ENCODE measurements around the gene SPOCK3. TPM values are rescaled to one million over a fixed set of nuclear protein-coding genes. Genes with fewer than 3 reads are reported as not detected.

The SPOCK3 gene
- total RNA-seq, 1 experiment from 2014 or later: 1.4 TPM

- ChIA-PET CTCF (no interaction called here), POLR2A (no interaction called here)
- no TSS peak for BruUV-seq (replicated peaks)
- no peaks in the 10 kb centered on the region for H3K9me3 ChIP-seq (ENCODE audit: control insufficient read depth, insufficient read depth, low read depth, low read length)
- no peaks in the 10 kb centered on the region for H3K27me3 ChIP-seq (ENCODE audit: control insufficient read depth, insufficient read depth, low read length)
- in situ Hi-C loops (cut with HindIII; ENCODE audit: low pct_unique_long_range_greater_than_20kb, low sequenced_read_pairs) (no loop called here), intact Hi-C loops (cut with micrococcal nuclease; ENCODE audit: unreplicated experiment) (no loop called here)
- H3K36me3 ChIP-seq (ENCODE audit: control insufficient read depth, insufficient read depth, low read length): no peaks in the 10 kb centered on the region
- H3K4me1 ChIP-seq (ENCODE audit: control insufficient read depth, insufficient read depth, low read length): no peaks in the 10 kb centered on the region
- TF ChIP-seq POLR2AphosphoS5 (IDR thresholded peaks at IDR 0.05; ENCODE audit: low read depth, low read length) (no peak), SIN3A (IDR thresholded peaks at IDR 0.05; ENCODE audit: borderline replicate concordance, insufficient read depth, low read depth, low read length) (no peak), CTCF (IDR thresholded peaks at IDR 0.05) (no peak), REST (IDR thresholded peaks at IDR 0.05; ENCODE audit: insufficient read depth in 1 of 2, low read depth in 2 of 2, low read length in 1 of 2) (no peak), TCF7L2 (IDR thresholded peaks at IDR 0.05; ENCODE audit: low read depth, low read length) (no peak)
- DNase-seq (ENCODE audit: low read depth, low spot score) (no peak), ATAC-seq (no peak)
- H3K4me3 ChIP-seq (ENCODE audit: low read depth in 2 of 2, low read length in 2 of 2): no peak overlapping the region
- H3K27ac ChIP-seq (ENCODE audit: low read length): no peak overlapping the region
Measured at GRCh38 chr4:167248271-167248670, 14.0 kb upstream of the SPOCK3 start.

GRCh38 chr4:167239627-167240026 lies 5.3 kb upstream of the SPOCK3 start:
- H3K27me3 ChIP-seq (ENCODE audit: control insufficient read depth, insufficient read depth, low read length): peaks cover 6% of the 10 kb centered on the region; the same call in 1 of the 2 replicates
- H3K4me3 ChIP-seq (ENCODE audit: low read depth in 2 of 2, low read length in 2 of 2): no peak overlapping the region
- H3K9me3 ChIP-seq (ENCODE audit: control insufficient read depth, insufficient read depth, low read depth, low read length): no peaks in the 10 kb centered on the region
- H3K36me3 ChIP-seq (ENCODE audit: control insufficient read depth, insufficient read depth, low read length): no peaks in the 10 kb centered on the region
- no TSS peak for BruUV-seq (replicated peaks)
- ChIA-PET POLR2A (no interaction called here), CTCF (no interaction called here)
- in situ Hi-C loops (cut with HindIII; ENCODE audit: low pct_unique_long_range_greater_than_20kb, low sequenced_read_pairs) (no loop called here), intact Hi-C loops (cut with micrococcal nuclease; ENCODE audit: unreplicated experiment) (no loop called here)
- H3K4me1 ChIP-seq (ENCODE audit: control insufficient read depth, insufficient read depth, low read length): no peaks in the 10 kb centered on the region
- no peak for DNase-seq (ENCODE audit: low read depth, low spot score)
- no peak for TF ChIP-seq SIN3A (IDR thresholded peaks at IDR 0.05; ENCODE audit: borderline replicate concordance, insufficient read depth, low read depth, low read length)
- TF ChIP-seq POLR2AphosphoS5 (IDR thresholded peaks at IDR 0.05; ENCODE audit: low read depth, low read length): no peak
- TF ChIP-seq REST (IDR thresholded peaks at IDR 0.05; ENCODE audit: insufficient read depth in 1 of 2, low read depth in 2 of 2, low read length in 1 of 2): no peak
- no peak for TF ChIP-seq CTCF (IDR thresholded peaks at IDR 0.05)
- TF ChIP-seq TCF7L2 (IDR thresholded peaks at IDR 0.05; ENCODE audit: low read depth, low read length): no peak
- no peak overlapping the region for H3K27ac ChIP-seq (ENCODE audit: low read length)
- ATAC-seq: no peak

Measured in Panc1 (cell line).